Measurements from ENCODE around the gene NBAS. TPM values are rescaled to one million over a fixed set of nuclear protein-coding genes. Genes with fewer than 3 reads are reported as not detected.
"Not testable (repeated sequence)": the region's sequence is repeated elsewhere in the genome, so short reads cannot be mapped to it uniquely, and the experiment has no call there.

The NBAS gene
- total and polyA plus RNA-seq, 7 donors = 19.5 to 52.8 (median 27.0) TPM

DNA sequence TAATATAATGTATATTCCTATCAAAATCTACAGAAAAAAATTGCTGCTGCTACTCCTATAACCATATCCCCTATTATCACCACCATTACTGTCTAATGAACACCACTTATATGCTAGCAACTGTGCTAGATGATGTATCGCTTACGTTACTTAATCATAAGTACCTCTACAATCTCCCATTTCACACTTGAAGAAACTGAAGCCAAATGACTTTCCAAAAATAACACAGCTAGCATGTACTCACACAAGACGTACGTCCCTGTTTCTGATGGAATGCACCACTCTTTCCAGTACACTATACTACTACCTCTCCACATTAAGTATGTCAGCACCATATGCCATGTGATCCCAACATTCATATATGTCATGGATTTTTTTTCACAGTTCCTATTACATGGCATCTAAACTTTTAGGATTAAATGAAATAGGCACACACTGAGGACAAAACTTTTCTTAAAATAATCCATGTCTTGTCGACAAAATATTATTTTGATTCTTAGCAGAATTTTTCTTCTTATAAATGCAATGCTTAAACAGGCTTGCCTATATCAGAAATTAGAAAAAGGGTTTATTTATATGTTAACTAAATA lies 112.8 kb downstream of the NBAS start:
- 36 to 52% (median 38%) methylated on average over 5 of the region's 5 CpGs for whole genome bisulfite sequencing, 3 donors
- H3K4me3 ChIP-seq = no peak overlapping the region
- H3K27ac ChIP-seq = peak overlapping the region; percentile 72
- no peaks in the 10 kb centered on the region for H3K36me3 ChIP-seq (ENCODE audit: insufficient read depth in 1 of 2, low read depth in 1 of 2)
- no peak for DNase-seq
- H3K9me3 ChIP-seq = no peaks in the 10 kb centered on the region
- peak; percentile 75 to 95 (median 82) for ATAC-seq
- no peaks in the 10 kb centered on the region for H3K27me3 ChIP-seq (ENCODE audit: insufficient read depth in 3 of 3, low read length in 2 of 3)
- intact Hi-C loops (cut with DNase I) = no loop called here
- peaks cover 30% of the 10 kb centered on the region for H3K4me1 ChIP-seq
- TF ChIP-seq CTCF (IDR thresholded peaks at IDR 0.05) = no peak

DNA sequence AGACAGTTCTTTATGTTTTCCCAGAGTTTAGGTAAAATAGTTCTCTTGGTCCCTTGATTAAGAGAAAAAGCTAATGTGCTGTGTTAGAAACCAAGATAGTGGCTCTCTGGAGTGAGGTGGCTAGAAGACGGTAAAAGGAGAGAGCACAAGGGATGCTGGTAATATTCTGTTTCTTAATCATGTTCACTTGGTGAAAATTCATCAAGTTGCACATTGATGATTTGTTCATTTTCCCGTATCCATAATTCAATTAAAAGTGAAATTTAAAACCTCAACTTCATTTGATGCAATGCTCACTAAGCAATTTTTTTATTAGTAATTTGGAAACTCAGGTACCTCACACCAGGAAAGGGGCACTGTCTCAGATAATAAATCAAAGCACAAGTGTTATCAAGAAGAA lies 113.8 kb downstream of the NBAS start:
- no peak for ATAC-seq
- Histone ChIP-seq H3K9me3 (no peaks in the 10 kb centered on the region), H3K27me3 (ENCODE audit: insufficient read depth in 3 of 3, low read length in 2 of 3) (no peaks in the 10 kb centered on the region), H3K4me3 (no peak overlapping the region), H3K36me3 (ENCODE audit: insufficient read depth in 1 of 2, low read depth in 1 of 2) (no peaks in the 10 kb centered on the region), H3K27ac (peak overlapping the region; percentile 72), H3K4me1 (peaks cover 30% of the 10 kb centered on the region)
- 76 to 97% (median 77%) methylated on average over 2 of the region's 2 CpGs for WGBS, 3 donors
- no peak for DNase-seq
- no peak for TF ChIP-seq CTCF (IDR thresholded peaks at IDR 0.05)
- intact Hi-C loops (cut with DNase I) = no loop called here

- DNase-seq = no peak
- Histone ChIP-seq H3K4me3 (no peak overlapping the region), H3K36me3 (ENCODE audit: insufficient read depth in 1 of 2, low read depth in 1 of 2) (no peaks in the 10 kb centered on the region), H3K9me3 (no peaks in the 10 kb centered on the region), H3K27me3 (ENCODE audit: insufficient read depth in 3 of 3, low read length in 2 of 3) (no peaks in the 10 kb centered on the region), H3K27ac (no peak overlapping the region), H3K4me1 (peaks cover 30% of the 10 kb centered on the region)
- no peak for ATAC-seq
- intact Hi-C loops (cut with DNase I) = no loop called here
- WGBS, 3 donors = 65 to 88% (median 70%) methylated on average over 4 of the region's 4 CpGs
- no peak for TF ChIP-seq CTCF (IDR thresholded peaks at IDR 0.05)
Measured at GRCh38 chr2:15446961-15447360, 114.2 kb downstream of the NBAS start.

- Histone ChIP-seq H3K27ac (no peak overlapping the region), H3K27me3 (ENCODE audit: insufficient read depth in 3 of 3, low read length in 2 of 3) (no peaks in the 10 kb centered on the region), H3K4me1 (peaks cover 30% of the 10 kb centered on the region), H3K9me3 (no peaks in the 10 kb centered on the region), H3K4me3 (no peak overlapping the region), H3K36me3 (ENCODE audit: insufficient read depth in 1 of 2, low read depth in 1 of 2) (no peaks in the 10 kb centered on the region)
- no peak for ATAC-seq
- intact Hi-C loops (cut with DNase I) = no loop called here
- no peak for TF ChIP-seq CTCF (IDR thresholded peaks at IDR 0.05)
- DNase-seq = no peak
- 86 to 90% (median 89%) methylated on average over 2 of the region's 2 CpGs for WGBS, 3 donors
Measured at GRCh38 chr2:15445891-15446562, 115.1 kb downstream of the NBAS start.

DNA sequence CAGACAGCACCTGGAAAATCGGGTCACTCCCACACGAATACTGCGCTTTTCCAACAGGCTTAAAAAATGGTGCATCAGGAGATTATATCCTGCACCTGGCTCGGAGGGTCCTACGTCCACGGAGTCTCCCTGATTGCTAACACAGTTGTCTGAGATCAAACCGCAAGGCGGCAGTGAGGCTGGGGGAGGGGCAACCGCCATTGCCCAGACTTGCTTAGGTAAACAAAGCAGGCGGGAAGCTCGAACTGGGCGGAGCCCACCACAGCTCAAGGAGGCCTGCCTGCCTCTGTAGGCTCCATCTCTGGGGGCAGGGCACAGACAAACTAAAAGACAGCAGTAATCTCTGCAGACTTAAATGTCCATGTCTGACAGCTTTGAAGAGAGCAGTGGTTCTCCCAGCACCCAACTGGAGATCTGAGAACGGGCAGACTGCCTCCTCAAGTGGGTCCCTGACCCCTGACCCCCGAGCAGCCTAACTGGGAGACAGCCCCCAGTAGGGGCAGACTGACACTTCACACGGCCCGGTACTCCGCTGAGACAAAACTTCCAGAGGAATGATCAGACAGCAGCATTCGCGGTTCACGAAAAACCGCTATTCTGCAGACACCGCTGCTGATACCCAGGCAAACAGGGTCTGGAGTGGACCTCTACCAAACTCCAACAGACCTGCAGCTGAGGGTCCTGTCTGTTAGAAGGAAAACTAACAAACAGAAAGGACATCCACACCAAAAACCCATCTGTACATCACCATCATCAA lies 121.2 kb downstream of the NBAS start:
- H3K27ac ChIP-seq; H3K9me3 ChIP-seq; H3K36me3 ChIP-seq (ENCODE audit: insufficient read depth in 1 of 2, low read depth in 1 of 2); H3K4me3 ChIP-seq; intact Hi-C loops (cut with DNase I); ATAC-seq; H3K27me3 ChIP-seq (ENCODE audit: insufficient read depth in 3 of 3, low read length in 2 of 3); DNase-seq: not testable (repeated sequence)
- peaks cover 13% of the 10 kb centered on the region for H3K4me1 ChIP-seq
- WGBS, 3 donors = 94 to 96% (median 96%) methylated on average over 20 to 22 of the region's 22 CpGs

DNA sequence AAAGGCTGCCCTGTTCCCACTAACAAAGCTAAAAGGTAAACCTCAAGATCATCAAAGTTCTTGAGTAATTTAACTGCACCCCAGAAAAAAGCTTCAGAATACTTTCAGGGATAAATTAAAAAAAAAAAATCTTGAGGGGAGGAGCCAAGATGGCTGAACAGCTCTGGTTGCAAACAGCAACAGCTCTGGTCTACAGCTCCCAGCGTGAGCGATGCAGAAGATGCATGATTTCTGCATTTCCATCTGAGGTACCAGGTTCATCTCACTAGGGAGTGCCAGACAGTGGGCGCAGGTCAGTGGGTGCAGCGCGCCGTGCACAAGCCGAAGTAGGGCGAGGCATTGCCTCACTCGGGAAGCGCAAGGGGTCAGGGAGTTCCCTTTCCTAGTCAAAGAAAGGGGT lies 121.8 kb downstream of the NBAS start:
- WGBS, 3 donors = 97 to 100% (median 99%) methylated on average over 9 to 10 of the region's 10 CpGs
- H3K9me3 ChIP-seq; H3K36me3 ChIP-seq (ENCODE audit: insufficient read depth in 1 of 2, low read depth in 1 of 2); H3K27ac ChIP-seq; DNase-seq; H3K4me3 ChIP-seq; intact Hi-C loops (cut with DNase I); H3K27me3 ChIP-seq (ENCODE audit: insufficient read depth in 3 of 3, low read length in 2 of 3); ATAC-seq: not testable (repeated sequence)
- peaks cover 13% of the 10 kb centered on the region for H3K4me1 ChIP-seq

Measured in psoas muscle (tissue), 8 donors.